T-helper 1 cell (primary cell): ENCODE results near the gene DCAF8.

Experiments
- DNase-seq, 5 donors: peaks; one replicate each; pipeline ENCODE4 v3.0.0-alpha.2; 2012 to 2020

DCAF8 gene

GRCh38 chr1:160168609-160169369 lies 93.6 kb downstream of the DCAF8 start:
- no peak for DNase-seq

- DNase-seq: no peak
These were observed 94.3 kb downstream of the DCAF8 start for GRCh38 chr1:160168016-160168415.

GRCh38 chr1:160167580-160167979 lies 94.8 kb downstream of the DCAF8 start:
- no peak for DNase-seq

GRCh38 chr1:160167056-160167455 lies 95.3 kb downstream of the DCAF8 start:
- no peak for DNase-seq

- no peak for DNase-seq
These were observed 96.0 kb downstream of the DCAF8 start for GRCh38 chr1:160166166-160166868.
